CD4-positive, alpha-beta T cell treated with Interleukin-10 for 1 hour (primary cell): ENCODE measurements around the gene NDUFV2.
"Not testable (repeated sequence)": the region's sequence is repeated elsewhere in the genome, so short reads cannot be mapped to it uniquely, and the experiment has no call there.

Source experiments
- DNase-seq: peaks from one replicate; pipeline ENCODE4 v3.0.0-alpha.2; 2020

Gene NDUFV2

GRCh38 chr18:9157806-9158205, 55.3 kb downstream of the NDUFV2 start:
- no peak for DNase-seq

- no peak for DNase-seq
Observed at GRCh38 chr18:9160014-9160413, 57.5 kb downstream of the NDUFV2 start.

GRCh38 chr18:9162663-9163062, 60.2 kb downstream of the NDUFV2 start:
- not testable (repeated sequence) for DNase-seq

- not testable (repeated sequence) for DNase-seq
Observed at GRCh38 chr18:9164149-9164548, 61.6 kb downstream of the NDUFV2 start.

GRCh38 chr18:9165883-9166282, 63.4 kb downstream of the NDUFV2 start:
- not testable (repeated sequence) for DNase-seq

- DNase-seq, result not testable (repeated sequence)
Observed at GRCh38 chr18:9169515-9169914, 67.0 kb downstream of the NDUFV2 start.

- not testable (repeated sequence) for DNase-seq
Observed at GRCh38 chr18:9171919-9172318, 69.4 kb downstream of the NDUFV2 start.

GRCh38 chr18:9172506-9173127, 70.1 kb downstream of the NDUFV2 start:
- DNase-seq, result no peak

GRCh38 chr18:9173770-9174233, 71.3 kb downstream of the NDUFV2 start:
- no peak for DNase-seq

- DNase-seq, result no peak
Observed at GRCh38 chr18:9174302-9174701, 71.8 kb downstream of the NDUFV2 start.

GRCh38 chr18:9175115-9175514, 72.6 kb downstream of the NDUFV2 start:
- no peak for DNase-seq

GRCh38 chr18:9177031-9177430, 74.5 kb downstream of the NDUFV2 start:
- no peak for DNase-seq

GRCh38 chr18:9177466-9177865, 75.0 kb downstream of the NDUFV2 start:
- no peak for DNase-seq

GRCh38 chr18:9178557-9178956, 76.1 kb downstream of the NDUFV2 start:
- no peak for DNase-seq

- DNase-seq, result no peak
Observed at GRCh38 chr18:9181275-9181674, 78.8 kb downstream of the NDUFV2 start.

- DNase-seq, result no peak
Observed at GRCh38 chr18:9182852-9183399, 80.4 kb downstream of the NDUFV2 start.
